Stimulated activated CD8-positive, alpha-beta memory T cell treated with anti-CD3 and anti-CD28 coated beads, Interleukin-4, amount 100 ng/mL, for 1 hour (primary cell): ENCODE measurements around the gene NKIRAS2.

ENCODE experiments used
- DNase-seq, 2 donors: peaks; one replicate each; pipeline ENCODE4 v3.0.0-alpha.2; 2020; ENCODE audit warnings: low read depth in 2 of 2, low spot score in 1 of 2

NKIRAS2 gene

GRCh38 chr17:42053731-42054500 lies 34.0 kb downstream of the NKIRAS2 start:
- DNase-seq = no peak

GRCh38 chr17:42055027-42055426 lies 35.1 kb downstream of the NKIRAS2 start:
- DNase-seq = no peak

DNA sequence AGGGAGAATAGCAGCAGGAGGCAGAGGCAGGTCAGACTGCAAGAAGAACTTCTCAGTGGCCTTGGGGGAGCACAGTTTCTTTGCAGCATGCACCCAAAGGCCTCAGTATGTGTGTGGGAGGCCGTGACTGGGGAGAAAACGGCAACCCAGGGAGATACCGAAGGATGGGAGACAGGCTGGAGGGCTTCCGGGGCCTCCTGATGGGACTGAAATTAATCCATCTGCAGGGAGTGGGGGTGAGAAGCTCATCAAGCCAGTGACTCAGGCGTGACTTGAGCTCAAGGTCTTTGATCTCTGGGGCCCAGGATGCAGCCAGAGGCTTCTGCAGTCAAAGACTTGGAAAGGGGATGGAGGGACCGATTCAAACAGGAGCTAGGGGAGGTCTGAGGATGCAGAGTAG lies 35.6 kb downstream of the NKIRAS2 start:
- no peak for DNase-seq

- no peak for DNase-seq
Observed at GRCh38 chr17:42056635-42057034, 36.7 kb downstream of the NKIRAS2 start.

DNA sequence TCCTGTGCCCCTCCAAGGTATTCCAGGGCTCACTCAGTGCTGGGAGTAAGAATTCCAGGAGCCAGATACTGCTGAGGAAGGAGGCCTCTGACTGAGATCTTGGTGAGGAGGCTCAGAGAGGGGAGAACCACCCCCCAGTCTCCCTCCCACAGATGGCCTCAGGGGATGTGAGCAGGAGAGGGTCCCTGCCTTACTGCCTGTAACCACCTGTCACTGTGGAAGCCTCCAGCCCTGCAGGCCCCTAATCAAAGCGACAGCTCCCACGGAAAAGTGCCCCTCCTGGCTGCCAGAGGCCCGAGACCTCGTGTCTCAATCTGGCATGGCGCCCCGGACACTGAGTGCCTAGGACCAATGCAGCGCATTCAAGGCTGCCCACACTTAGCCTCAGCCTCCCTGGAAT lies 38.2 kb downstream of the NKIRAS2 start:
- DNase-seq = no peak

- DNase-seq = no peak
Observed at GRCh38 chr17:42059815-42060214, 39.9 kb downstream of the NKIRAS2 start.

GRCh38 chr17:42060231-42060630 lies 40.3 kb downstream of the NKIRAS2 start:
- DNase-seq = no peak

GRCh38 chr17:42061646-42062487 lies 42.0 kb downstream of the NKIRAS2 start:
- no peak for DNase-seq

DNA sequence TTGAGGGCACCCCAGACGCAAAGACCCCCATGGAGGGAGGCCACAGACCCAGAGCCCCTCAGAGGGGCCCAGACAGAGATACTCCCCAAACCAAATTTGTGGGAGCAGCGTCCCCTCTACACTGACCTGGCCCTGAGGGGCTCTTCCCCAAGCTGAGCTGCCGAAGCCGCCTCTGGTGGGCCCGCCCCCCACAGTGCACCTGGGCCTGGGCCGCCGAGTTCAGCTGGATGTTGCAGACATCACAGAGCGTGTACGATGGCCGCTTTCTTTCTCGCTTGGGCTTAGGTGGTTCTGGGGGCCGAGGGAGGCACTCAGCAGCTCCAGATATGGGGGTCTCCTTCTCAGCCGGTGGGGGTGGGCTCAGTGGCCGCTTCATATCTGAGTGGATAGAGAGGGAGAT lies 42.8 kb downstream of the NKIRAS2 start:
- no peak for DNase-seq

DNA sequence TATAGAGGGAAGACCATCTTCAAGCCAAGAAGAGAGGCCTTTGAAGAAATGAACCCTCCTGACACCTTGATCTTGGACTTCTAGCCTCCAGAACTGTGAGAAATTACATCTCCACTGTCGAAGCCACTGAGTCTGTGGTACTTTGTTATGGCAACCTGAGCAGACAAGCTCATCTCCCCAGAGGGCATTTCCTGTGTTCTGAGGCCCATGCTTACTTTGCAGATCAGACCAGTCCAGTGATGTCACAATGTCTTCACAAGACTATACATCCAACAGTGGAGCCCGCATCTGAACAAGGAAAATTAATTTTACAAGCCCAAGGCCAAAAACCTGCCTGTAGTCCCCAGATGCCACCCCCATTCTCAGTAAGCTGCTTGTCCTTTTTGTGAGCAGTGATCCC lies 45.3 kb downstream of the NKIRAS2 start:
- no peak for DNase-seq

DNA sequence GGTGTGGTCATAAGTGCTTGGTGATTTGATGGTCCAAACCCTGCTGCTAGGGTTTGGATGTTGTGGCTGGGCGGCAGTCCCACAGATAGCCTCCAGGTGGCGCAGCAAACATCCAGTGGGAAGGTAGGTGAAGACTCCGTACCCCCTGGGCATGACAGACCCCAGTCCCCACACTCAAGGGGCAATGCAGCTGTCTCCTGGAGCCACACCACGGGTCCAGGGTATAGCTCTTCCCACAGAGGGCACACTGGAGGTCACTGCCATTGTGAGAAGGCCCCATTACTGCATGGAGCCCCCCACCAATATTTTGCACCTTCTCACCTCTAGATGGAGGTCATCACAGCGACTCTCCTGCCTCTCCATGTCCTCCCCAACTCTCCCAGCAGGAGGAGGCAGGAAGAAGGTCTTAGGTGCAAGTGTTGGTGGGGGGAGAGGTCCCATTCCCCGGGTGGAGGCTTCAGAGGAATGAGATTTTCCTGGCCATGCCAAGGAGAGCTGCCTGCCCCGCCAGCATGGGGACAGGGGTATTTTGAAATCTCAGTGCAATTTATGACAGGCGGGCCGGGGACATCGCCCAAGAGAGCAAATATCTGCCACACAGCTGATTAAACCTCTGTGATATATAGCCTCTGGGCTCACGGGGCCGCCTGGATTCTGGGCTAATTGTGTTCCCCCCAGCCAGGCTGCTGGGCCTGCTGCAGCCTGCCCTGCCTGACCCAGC lies 47.6 kb downstream of the NKIRAS2 start:
- DNase-seq = peak; percentile 40 to 52

DNA sequence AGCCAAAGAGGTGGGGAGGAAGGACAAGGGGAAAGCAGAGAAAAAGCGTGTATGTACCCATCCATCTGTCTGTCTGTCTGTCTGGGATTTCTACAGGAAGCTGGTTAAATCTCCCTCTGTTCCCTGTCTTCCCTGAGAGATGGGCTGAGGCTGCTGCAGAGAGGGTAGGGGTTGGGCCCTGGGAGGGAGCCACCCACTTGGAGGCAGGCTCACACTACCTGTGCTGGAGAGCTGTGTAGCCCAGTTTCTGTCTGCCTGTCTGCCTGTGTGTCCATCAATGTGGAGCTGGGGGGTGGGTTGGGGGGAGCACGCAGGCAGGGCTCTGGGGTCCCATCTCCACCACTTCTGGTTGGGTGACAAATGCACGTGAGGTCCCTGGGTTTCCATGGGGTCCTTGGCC lies 49.1 kb downstream of the NKIRAS2 start:
- DNase-seq = no peak

GRCh38 chr17:42071810-42072209 lies 51.9 kb downstream of the NKIRAS2 start:
- no peak for DNase-seq

- no peak for DNase-seq
Observed at GRCh38 chr17:42072323-42073187, 52.7 kb downstream of the NKIRAS2 start.
